Endothelial cell of umbilical vein (primary cell): ENCODE data around the gene XPO5. TPM values are rescaled to one million over a fixed set of nuclear protein-coding genes. Genes with fewer than 3 reads are reported as not detected.

Source experiments
- BruUV-seq: library from RNA; stranded (reverse); fragments of 400-500 nt; replicated peaks from 2 replicates; lab custom pipeline; 2021; lab: Mats Ljungman, UMichigan
- CTCF ChIA-PET: fragments of 300-600, 350-600 bp; sonication (Branson Sonifier 250); formaldehyde crosslinking; loops from one replicate; lab custom pipeline; 2021; ENCODE audit warnings: antibody characterized with exemption, inconsistent platforms; lab: Charles Lee
- POLR2A ChIA-PET: fragments of 300-600, 350-600 bp; sonication (Branson Sonifier 250); formaldehyde crosslinking; loops from one replicate; lab custom pipeline; 2021; ENCODE audit warnings: antibody characterized with exemption, inconsistent platforms; lab: Charles Lee
- DNase-seq: peaks from one replicate; pipeline ENCODE4 v3.0.0-alpha.2; 2011; ENCODE audit warnings: low read depth, low spot score
- FAIRE-seq: peaks from 2 replicates; lab custom pipeline; 2011; peaks lifted over from hg19 to GRCh38; lab: Jason Lieb, UNC
- H2AFZ ChIP-seq: 2 replicates; pipeline ENCODE4 v1.6.0; 2012; ENCODE audit warnings: low read depth, low read length, control low read depth, inconsistent platforms
- H3K27ac ChIP-seq: 2 replicates; pipeline ENCODE4 v1.5.1; 2011; ENCODE audit warnings: low read depth, mild to moderate bottlenecking, control low read depth, low read length, moderate library complexity; ENCODE audit not compliant: insufficient read depth
- H3K27me3 ChIP-seq, 2 experiments: 2 replicates each; pipeline versions ENCODE4 v1.6.0 to v1.6.1; 2011; ENCODE audit warnings: low read length in 2 of 2, mixed read lengths in 1 of 2; ENCODE audit not compliant: control insufficient read depth in 2 of 2, insufficient read depth in 2 of 2
- H3K36me3 ChIP-seq, 2 experiments: 2 replicates in 1 of 2; 3 replicates in 1 of 2; pipeline ENCODE4 v1.5.1; 2011; ENCODE audit warnings: low read length in 2 of 2, mild to moderate bottlenecking in 1 of 2, moderate library complexity in 1 of 2; ENCODE audit not compliant: control insufficient read depth in 2 of 2, insufficient read depth in 2 of 2; ENCODE audit errors: extremely low read depth in 1 of 2
- H3K4me1 ChIP-seq: 3 replicates; pipeline ENCODE4 v1.5.1; 2011; ENCODE audit warnings: mild to moderate bottlenecking, low read length; ENCODE audit not compliant: control insufficient read depth, insufficient read depth; ENCODE audit errors: extremely low read depth
- H3K4me2 ChIP-seq: 2 replicates; pipeline ENCODE4 v1.6.1; 2011; ENCODE audit warnings: low read length, control low read depth, mixed read lengths; ENCODE audit not compliant: insufficient read depth
- H3K4me3 ChIP-seq, 3 experiments: fragments of 200-600 bp in 1 of 3; sonication (generic), shearing (Covaris generic) in 1 of 3; replicated peaks in 1 of 3; 2 replicates each; pipeline ENCODE4 v1.5.1; 2011 to 2016; ENCODE audit warnings: control low read depth in 3 of 3, low read length in 3 of 3, mild to moderate bottlenecking in 2 of 3, inconsistent platforms in 1 of 3, low read depth in 1 of 3, moderate library complexity in 1 of 3; ENCODE audit not compliant: insufficient read depth in 1 of 3
- H3K79me2 ChIP-seq: 2 replicates; pipeline ENCODE4 v1.6.0; 2012; ENCODE audit warnings: low read length, inconsistent platforms; ENCODE audit not compliant: control insufficient read depth, insufficient read depth
- H3K9ac ChIP-seq: replicated peaks from 2 replicates; pipeline ENCODE3; 2011; ENCODE audit warnings: low read length, control low read depth; ENCODE audit not compliant: insufficient read depth; ENCODE audit errors: extremely low read depth
- H3K9me1 ChIP-seq: replicated peaks from 3 replicates; pipeline ENCODE4 v1.6.0; 2011; ENCODE audit warnings: mild to moderate bottlenecking, low read length; ENCODE audit not compliant: control insufficient read depth, insufficient read depth; ENCODE audit errors: extremely low read depth
- H3K9me3 ChIP-seq: replicated peaks from 2 replicates; pipeline ENCODE4 v1.5.1; 2012; ENCODE audit warnings: low read length, inconsistent platforms; ENCODE audit not compliant: control insufficient read depth, insufficient read depth
- H4K20me1 ChIP-seq: replicated peaks from 2 replicates; pipeline ENCODE3; 2011; ENCODE audit warnings: mild to moderate bottlenecking, low read length; ENCODE audit not compliant: control insufficient read depth, insufficient read depth; ENCODE audit errors: extremely low read depth
- CTCF ChIP-seq, 2 donors: IDR thresholded peaks; 1 replicate in 1 of 2; 2 replicates in 1 of 2; pipeline ENCODE4 v1.5.1; 2011; ENCODE audit warnings: low read length in 2 of 2, mild to moderate bottlenecking in 2 of 2, moderate library complexity in 2 of 2, control low read depth in 1 of 2, inconsistent platforms in 1 of 2, low read depth in 1 of 2; ENCODE audit not compliant: insufficient read depth in 1 of 2; ENCODE audit errors: extremely low read depth in 1 of 2
- EZH2 ChIP-seq: IDR thresholded peaks from 2 replicates; pipeline ENCODE4 v1.6.1; 2012; ENCODE audit warnings: borderline replicate concordance, low read depth, mild to moderate bottlenecking, moderate library complexity, low read length, inconsistent platforms; ENCODE audit not compliant: severe bottlenecking
- FOS ChIP-seq: IDR thresholded peaks from 2 replicates; pipeline ENCODE4 v1.6.1; 2011; ENCODE audit warnings: mild to moderate bottlenecking, low read length, moderate library complexity, borderline replicate concordance; ENCODE audit not compliant: insufficient read depth
- GATA2 ChIP-seq: IDR thresholded peaks from 2 replicates; pipeline ENCODE4 v1.7.0; 2011; ENCODE audit warnings: low read depth, mild to moderate bottlenecking, moderate library complexity, mixed read lengths, low read length; ENCODE audit not compliant: insufficient read length, insufficient read depth
- JUN ChIP-seq: IDR thresholded peaks from 2 replicates; pipeline ENCODE4 v1.6.1; 2011; ENCODE audit warnings: borderline replicate concordance, low read depth; ENCODE audit not compliant: insufficient read length, insufficient read depth
- MYC ChIP-seq: IDR thresholded peaks from one replicate; pipeline ENCODE4 v1.6.1; 2011; ENCODE audit warnings: mild to moderate bottlenecking, low read depth, low read length
- POLR2A ChIP-seq: IDR thresholded peaks from 2 replicates; pipeline ENCODE4 v1.6.1; 2012; ENCODE audit warnings: low read depth, mild to moderate bottlenecking, control low read depth, low read length
- POLR2AphosphoS5 ChIP-seq: IDR thresholded peaks from 2 replicates; pipeline ENCODE4 v1.6.1; 2012; ENCODE audit warnings: low read depth, mild to moderate bottlenecking, control low read depth, low read length, moderate library complexity; ENCODE audit not compliant: insufficient read depth
- dilution Hi-C: fragments of 300-500 bp; cut with MboI; formaldehyde crosslinking; loops from one replicate; pipeline ENCODE4 v1.15.0; 2019; ENCODE audit warnings: low sequenced_read_pairs; ENCODE audit not compliant: extremely low pct_ligation_motif_present
- intact Hi-C: fragments of 100-400 bp; cut with micrococcal nuclease; formaldehyde crosslinking; loops from one replicate; pipeline ENCODE4 v1.10.0; 2022
- polyA plus RNA-seq, 4 experiments: library from polyadenylated mRNA; depleted of rRNA in 3 of 4; stranded (reverse) in 3 of 4; unstranded in 1 of 4; fragments of >200 nt; gene quantifications; 2 replicates each; pipeline versions ENCODE4 v1.2.1 to v1.2.3, GENCODE V29; 2011 to 2012; ENCODE audit warnings: missing spikeins in 1 of 4
- total RNA-seq: library from RNA; stranded (reverse); gene quantifications from 2 replicates; pipeline ENCODE4 v1.2.3, GENCODE V29; 2021
- TF ChIP-seq, protein P1 (sequence below): IDR thresholded peaks from 2 replicates; pipeline ENCODE4 v1.6.1; 2011; ENCODE audit not compliant: insufficient read depth, insufficient read length

XPO5 gene
- total and polyA plus RNA-seq, 2 donors (not counting 3 experiments of a cell fraction or from before 2014, with no cell fraction given): 28.4 to 50.0 TPM

DNA sequence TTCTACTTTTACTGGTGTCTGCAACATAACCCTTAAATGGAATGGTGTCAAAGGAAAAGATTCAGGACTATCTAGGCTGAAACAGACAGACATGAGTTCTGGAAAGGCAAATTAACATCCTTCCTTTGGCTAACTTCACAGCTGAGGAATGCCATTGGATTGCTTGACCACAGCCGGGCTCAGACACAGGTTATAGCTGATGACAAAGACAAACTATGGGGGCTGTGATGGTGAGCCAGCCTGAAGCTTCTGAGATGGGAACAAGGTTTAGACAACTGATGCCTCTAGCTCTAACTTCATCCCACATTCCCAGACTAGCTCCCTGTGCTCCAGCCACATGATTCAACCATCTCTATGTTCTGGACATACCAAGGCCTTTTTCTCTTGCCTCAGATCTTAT lies 43.6 kb downstream of the XPO5 start:
- Histone ChIP-seq H3K9me3 (no peaks in the 10 kb centered on the region), H3K4me1 (no peaks in the 10 kb centered on the region), H2AFZ (no peak overlapping the region), H3K4me2 (no peak overlapping the region), H3K4me3 (no peak overlapping the region), H3K27ac (no peak overlapping the region), H3K9me1 (no peaks in the 10 kb centered on the region), H3K9ac (no peak overlapping the region), H3K36me3 (peaks cover 7 to 21% of the 10 kb centered on the region in 2 experiments), H3K27me3 (no peaks in the 10 kb centered on the region), H3K79me2 (no peaks in the 10 kb centered on the region), H4K20me1 (no peaks in the 10 kb centered on the region)
- TF ChIP-seq EZH2: no peak
- no peak for TF ChIP-seq GATA2
- TF ChIP-seq, protein P1, sequence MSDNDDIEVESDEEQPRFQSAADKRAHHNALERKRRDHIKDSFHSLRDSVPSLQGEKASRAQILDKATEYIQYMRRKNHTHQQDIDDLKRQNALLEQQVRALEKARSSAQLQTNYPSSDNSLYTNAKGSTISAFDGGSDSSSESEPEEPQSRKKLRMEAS: no peak
- TF ChIP-seq POLR2A: no peak
- FAIRE-seq: no peak
- BruUV-seq: no TSS peak
- intact Hi-C loops (no loop called here), dilution Hi-C loops (no loop called here)
- ChIA-PET POLR2A (interaction anchor here (0.6 kb wide), 1 partner anchor 63 kb away, joined by 3 read pairs; no protein-coding TSS in a partner anchor), CTCF (no interaction called here)
- DNase-seq: no peak

- H2AFZ ChIP-seq: no peak overlapping the region
- TF ChIP-seq CTCF (IDR thresholded peaks at IDR 0.05; ENCODE audit: extremely low read depth in 1 of 2, insufficient read depth in 1 of 2, low read depth in 1 of 2, low read length in 2 of 2) (no peak), GATA2 (no peak), POLR2A (no peak), MYC (no peak), JUN (no peak), EZH2 (no peak), FOS (no peak), POLR2AphosphoS5 (no peak)
- TF ChIP-seq, protein P1: no peak
- dilution Hi-C loops (no loop called here), intact Hi-C loops (no loop called here)
- H3K9me1 ChIP-seq: no peaks in the 10 kb centered on the region
- no peak overlapping the region for H3K4me3 ChIP-seq
- FAIRE-seq: no peak
- H3K9me3 ChIP-seq: no peaks in the 10 kb centered on the region
- ChIA-PET POLR2A (no interaction called here), CTCF (no interaction called here)
- H4K20me1 ChIP-seq: no peaks in the 10 kb centered on the region
- H3K4me2 ChIP-seq: no peak overlapping the region
- H3K36me3 ChIP-seq: peaks cover 31 to 57% of the 10 kb centered on the region in 2 experiments
- peaks cover 2% of the 10 kb centered on the region for H3K79me2 ChIP-seq
- no peak overlapping the region for H3K9ac ChIP-seq
- no TSS peak for BruUV-seq
- no peaks in the 10 kb centered on the region for H3K4me1 ChIP-seq
- no peak for DNase-seq
- H3K27ac ChIP-seq: no peak overlapping the region
- H3K27me3 ChIP-seq: no peaks in the 10 kb centered on the region
These were observed 51.3 kb downstream of the XPO5 start for GRCh38 chr6:43524483-43524961.
